ENCODE measurements around the gene MYL12A.

The MYL12A gene

GRCh38 chr18:3225588-3225987, 22.0 kb upstream of the MYL12A start:
- no peak for DNase-seq (ENCODE audit: low read depth)
- H3K4me3 ChIP-seq (ENCODE audit: low read length), result no peak overlapping the region
- no peak for TF ChIP-seq CTCF (IDR thresholded peaks at IDR 0.05; ENCODE audit: insufficient read depth, low read depth, low read length, missing control alignments)

- H3K4me3 ChIP-seq (ENCODE audit: low read length), result no peak overlapping the region
- no peak for DNase-seq (ENCODE audit: low read depth)
- TF ChIP-seq CTCF (IDR thresholded peaks at IDR 0.05; ENCODE audit: insufficient read depth, low read depth, low read length, missing control alignments), result no peak
These were observed 21.6 kb upstream of the MYL12A start for GRCh38 chr18:3226048-3226447.

- DNase-seq (ENCODE audit: low read depth), result no peak
- no peak for TF ChIP-seq CTCF (IDR thresholded peaks at IDR 0.05; ENCODE audit: insufficient read depth, low read depth, low read length, missing control alignments)
- no peak overlapping the region for H3K4me3 ChIP-seq (ENCODE audit: low read length)
These were observed 16.9 kb upstream of the MYL12A start for GRCh38 chr18:3230401-3231334.

GRCh38 chr18:3233004-3233403, 14.6 kb upstream of the MYL12A start:
- no peak overlapping the region for H3K4me3 ChIP-seq (ENCODE audit: low read length)
- no peak for TF ChIP-seq CTCF (IDR thresholded peaks at IDR 0.05; ENCODE audit: insufficient read depth, low read depth, low read length, missing control alignments)
- no peak for DNase-seq (ENCODE audit: low read depth)

GRCh38 chr18:3233433-3234168, 14.0 kb upstream of the MYL12A start:
- TF ChIP-seq CTCF (IDR thresholded peaks at IDR 0.05; ENCODE audit: insufficient read depth, low read depth, low read length, missing control alignments), result no peak
- H3K4me3 ChIP-seq (ENCODE audit: low read length), result no peak overlapping the region
- no peak for DNase-seq (ENCODE audit: low read depth)

- DNase-seq (ENCODE audit: low read depth), result no peak
- no peak for TF ChIP-seq CTCF (IDR thresholded peaks at IDR 0.05; ENCODE audit: insufficient read depth, low read depth, low read length, missing control alignments)
- H3K4me3 ChIP-seq (ENCODE audit: low read length), result no peak overlapping the region
These were observed 13.1 kb upstream of the MYL12A start for GRCh38 chr18:3234457-3234856.
